G401 (cell line): ENCODE measurements around the gene EPC2. TPM values are rescaled to one million over a fixed set of nuclear protein-coding genes. Genes with fewer than 3 reads are reported as not detected.

Source experiments
- DNase-seq: peaks from one replicate; pipeline ENCODE4 v3.0.0-alpha.2; 2015; ENCODE audit warnings: low spot score
- in situ Hi-C: cut with HindIII; loops from 2 replicates; pipeline ENCODE4 v1.10.0; 2016; ENCODE audit warnings: low sequenced_read_pairs, mixed read lengths
- total RNA-seq: library from RNA; depleted of rRNA; stranded (reverse); fragments of >200 nt; shearing (Covaris generic); gene quantifications from 2 replicates; pipeline ENCODE4 v1.2.3, GENCODE V29; 2014; rRNA removed

EPC2 gene
- 10.8 and 16.7 TPM in 2 replicates for total RNA-seq

DNA sequence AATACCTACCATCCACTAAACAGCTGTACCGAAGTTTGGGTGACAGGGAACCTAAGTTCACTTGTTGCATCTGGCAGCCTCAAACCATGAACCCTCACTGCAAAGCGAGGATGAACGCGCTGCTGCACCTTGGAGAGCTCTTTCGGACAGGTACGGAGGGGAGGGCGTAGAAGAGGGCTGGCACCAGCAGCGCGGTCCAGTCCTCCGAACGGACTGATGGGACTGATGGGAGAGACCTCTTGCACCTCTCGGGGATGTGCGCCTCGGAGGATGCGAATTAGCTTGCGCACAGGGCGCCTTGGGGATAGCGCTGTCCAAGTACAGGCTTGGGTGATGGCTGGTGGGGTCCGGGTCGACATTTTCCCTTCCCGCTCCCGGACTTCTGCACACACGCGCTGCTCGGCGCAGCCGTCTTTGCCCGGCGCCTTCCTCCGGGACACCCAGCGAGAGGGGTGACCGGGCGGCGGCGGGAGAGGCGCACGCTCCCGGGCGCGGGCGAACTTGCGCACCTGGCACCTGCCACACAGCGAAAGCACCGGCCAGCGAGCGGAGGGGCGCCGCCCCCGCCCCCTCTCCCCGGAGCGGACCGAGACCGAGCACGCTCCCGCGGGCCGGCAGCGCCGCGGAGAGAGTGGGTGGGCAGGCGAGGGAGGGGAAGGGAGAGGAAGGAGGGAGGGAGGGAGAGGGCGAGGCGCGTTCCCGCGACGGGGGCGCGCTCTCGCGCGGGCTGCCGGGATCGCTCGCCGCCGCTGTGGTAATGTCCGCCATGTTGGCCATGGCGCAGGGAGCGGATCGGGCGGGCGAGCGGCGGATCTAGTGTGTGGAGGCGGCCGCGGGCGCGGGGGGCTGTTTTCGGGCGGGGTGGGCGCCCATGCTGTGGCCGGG, at the start of gene EPC2:
EPC2 (plus strand) TSS at position 754 of the 885 bp plus-strand sequence. CDS start 267 bp downstream, outside the sequence.
- peak; percentile 84 for DNase-seq
- in situ Hi-C loops: no loop called here

- no peak for DNase-seq
- in situ Hi-C loops: no loop called here
Measured at GRCh38 chr2:148596018-148596417, 48.5 kb upstream of the EPC2 start.

DNA sequence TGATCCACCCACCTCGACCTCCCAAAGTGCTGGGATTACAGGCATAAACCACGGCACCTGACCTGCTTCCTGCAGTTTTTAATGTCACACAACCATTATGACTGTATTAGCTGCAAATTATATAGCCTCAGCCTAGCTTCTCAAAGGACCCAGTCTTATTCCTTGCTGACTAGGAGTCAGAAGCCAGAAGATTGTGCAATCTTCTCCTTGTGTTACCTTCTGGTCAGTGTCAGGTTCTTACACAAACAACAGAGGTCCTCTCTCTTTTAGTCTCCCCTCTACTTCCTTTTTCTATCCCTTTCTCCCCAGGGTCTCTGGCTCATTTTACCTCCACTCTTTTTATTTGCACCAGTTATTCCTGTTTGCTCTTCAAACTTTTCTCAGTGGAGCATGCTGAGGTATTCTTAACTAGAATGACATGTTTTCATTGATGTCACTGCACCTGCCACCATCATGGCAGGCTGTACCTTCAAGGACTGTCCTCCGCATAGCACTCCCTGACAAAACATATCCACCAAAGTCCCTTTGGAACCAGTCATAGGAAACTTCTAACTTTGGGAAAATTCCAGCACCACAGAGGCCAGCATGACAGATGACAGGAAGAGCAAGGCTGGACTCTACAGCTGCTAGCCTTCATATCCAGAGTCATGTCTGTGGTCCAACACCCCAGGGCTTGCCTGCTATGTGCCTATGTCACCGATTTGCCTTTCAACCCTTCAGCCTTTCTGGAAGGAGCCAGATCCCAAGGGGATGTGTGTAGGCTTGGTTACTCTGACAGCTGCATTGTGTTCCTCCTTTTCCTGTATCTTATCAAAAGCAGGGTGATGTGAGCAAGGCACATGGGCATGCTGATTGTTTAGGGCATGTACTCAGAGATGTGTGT, 45.2 kb upstream of the EPC2 start:
- in situ Hi-C loops: no loop called here
- no peak for DNase-seq

DNA sequence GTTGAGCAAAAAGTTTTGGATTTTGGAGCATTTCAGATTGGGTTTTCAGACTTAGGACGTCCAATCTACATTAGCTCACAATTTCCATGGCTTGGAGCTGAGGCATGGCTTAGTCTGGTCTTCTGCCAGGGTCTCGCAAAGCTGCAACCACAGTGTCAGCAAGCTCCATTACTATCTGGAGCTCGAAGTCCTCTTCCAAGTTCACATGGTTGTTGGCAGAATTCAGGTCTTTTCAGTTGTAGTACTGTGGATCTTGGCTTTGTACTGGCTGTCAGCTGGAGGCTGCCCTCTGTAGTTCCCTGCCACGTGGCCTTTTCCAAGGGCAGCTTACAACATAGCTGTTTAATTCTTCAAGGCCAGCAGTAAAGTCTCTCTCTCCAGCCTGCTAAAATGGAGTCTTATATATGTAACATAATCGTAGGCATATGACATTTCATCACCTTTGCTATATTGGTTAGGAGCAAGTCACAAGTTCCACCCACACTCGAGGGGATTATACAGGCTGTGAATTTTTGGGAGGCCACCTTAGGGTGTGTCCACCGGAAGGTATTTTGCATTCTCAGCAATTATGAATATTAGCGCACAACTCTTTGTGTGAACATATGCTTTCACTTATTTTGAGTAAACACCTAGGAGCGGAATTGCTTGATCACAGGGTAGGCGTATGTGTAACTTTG, 41.5 kb upstream of the EPC2 start:
- DNase-seq: no peak
- in situ Hi-C loops: no loop called here

DNA sequence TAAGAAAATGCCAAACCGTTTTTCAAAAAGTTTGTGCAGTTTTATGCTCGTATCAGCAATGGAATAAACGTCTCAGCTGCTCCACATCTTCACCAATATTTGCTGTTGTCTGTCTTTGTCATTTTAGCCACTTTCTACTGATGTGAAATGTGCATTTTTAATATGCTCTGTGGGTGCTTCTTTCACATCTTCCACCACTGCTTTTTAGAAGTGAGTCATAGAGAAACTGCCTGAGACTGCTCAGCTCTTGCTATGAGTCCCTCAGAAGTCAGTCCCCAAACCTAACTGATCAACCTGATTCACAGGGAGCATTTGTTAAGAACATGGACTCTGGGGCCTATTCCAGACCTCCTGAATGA, 41.0 kb upstream of the EPC2 start:
- in situ Hi-C loops: no loop called here
- no peak for DNase-seq

GRCh38 chr2:148604927-148605326, 39.6 kb upstream of the EPC2 start:
- in situ Hi-C loops: no loop called here
- no peak for DNase-seq

DNA sequence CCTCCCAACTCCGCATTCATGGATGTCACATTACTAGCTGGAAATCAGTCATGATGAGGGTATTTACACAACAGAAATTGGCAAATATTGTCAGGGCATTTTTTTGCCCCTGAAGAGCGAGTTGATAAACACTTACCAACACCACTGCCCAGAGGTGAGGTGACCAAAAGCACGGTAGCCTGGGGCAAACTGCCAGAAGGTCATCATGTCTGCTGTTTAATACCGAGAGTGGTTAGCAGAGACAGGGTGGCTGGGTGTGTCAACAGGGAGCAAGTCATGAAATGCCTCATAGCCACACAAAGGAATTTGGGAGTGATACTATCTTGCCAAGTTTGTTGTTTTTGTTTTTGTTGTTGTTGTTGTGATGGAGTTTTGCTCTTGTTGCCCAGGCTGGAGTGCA, 37.0 kb upstream of the EPC2 start:
- DNase-seq: no peak
- in situ Hi-C loops: no loop called here

- no peak for DNase-seq
- in situ Hi-C loops: no loop called here
Measured at GRCh38 chr2:148613231-148614013, 31.1 kb upstream of the EPC2 start.

- in situ Hi-C loops: no loop called here
- DNase-seq: no peak
Measured at GRCh38 chr2:148614014-148614321, 30.6 kb upstream of the EPC2 start.

- in situ Hi-C loops: no loop called here
- peak; percentile 3 for DNase-seq
Measured at GRCh38 chr2:148614322-148615049, 30.1 kb upstream of the EPC2 start.

- in situ Hi-C loops: no loop called here
- DNase-seq: peak; percentile 64
Measured at GRCh38 chr2:148615381-148615841, 29.1 kb upstream of the EPC2 start.

DNA sequence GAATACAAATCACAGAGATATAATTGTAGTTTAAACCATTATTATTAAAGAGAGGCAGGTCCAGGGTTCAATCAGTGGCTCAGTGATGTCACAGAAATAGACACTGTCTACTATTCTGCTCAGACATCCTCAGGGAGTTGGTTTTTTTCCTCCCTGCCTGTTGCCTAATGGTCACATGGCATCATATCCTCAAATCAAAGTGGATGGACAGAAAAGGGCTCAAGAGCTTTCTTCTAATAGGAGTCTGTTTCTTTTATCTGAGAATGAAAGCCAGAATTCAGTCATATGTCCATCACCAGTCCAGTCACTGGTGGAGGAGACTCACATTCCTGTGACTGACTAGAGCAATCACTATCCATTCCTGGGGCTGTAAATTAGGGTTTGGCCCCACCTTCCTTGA, 27.9 kb upstream of the EPC2 start:
- no peak for DNase-seq
- in situ Hi-C loops: no loop called here

- no peak for DNase-seq
- in situ Hi-C loops: no loop called here
Measured at GRCh38 chr2:148617219-148617618, 27.3 kb upstream of the EPC2 start.

GRCh38 chr2:148619560-148620195, 24.9 kb upstream of the EPC2 start:
- no peak for DNase-seq
- in situ Hi-C loops: no loop called here

DNA sequence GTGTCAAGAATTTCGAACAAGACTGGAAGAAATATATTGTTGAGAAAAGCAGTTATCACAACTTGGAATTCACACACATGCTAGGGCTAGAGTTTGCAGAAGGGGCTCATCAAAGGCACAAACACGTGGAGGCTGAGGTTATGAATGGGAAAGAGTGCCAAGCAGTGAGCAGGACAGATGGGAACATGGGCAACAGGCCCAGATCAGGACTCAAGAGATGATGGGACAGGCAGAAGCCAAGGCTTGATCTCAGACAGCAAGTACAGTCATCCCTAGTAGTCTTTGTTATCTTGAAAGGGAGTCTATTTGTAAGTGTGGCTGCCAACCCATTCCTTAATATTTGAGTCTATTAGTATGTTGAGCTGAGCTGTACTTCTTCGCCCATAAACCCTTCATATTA, 22.2 kb upstream of the EPC2 start:
- peak; percentile 89 for DNase-seq
- in situ Hi-C loops: no loop called here

- in situ Hi-C loops: no loop called here
- no peak for DNase-seq
Measured at GRCh38 chr2:148623086-148623485, 21.5 kb upstream of the EPC2 start.

DNA sequence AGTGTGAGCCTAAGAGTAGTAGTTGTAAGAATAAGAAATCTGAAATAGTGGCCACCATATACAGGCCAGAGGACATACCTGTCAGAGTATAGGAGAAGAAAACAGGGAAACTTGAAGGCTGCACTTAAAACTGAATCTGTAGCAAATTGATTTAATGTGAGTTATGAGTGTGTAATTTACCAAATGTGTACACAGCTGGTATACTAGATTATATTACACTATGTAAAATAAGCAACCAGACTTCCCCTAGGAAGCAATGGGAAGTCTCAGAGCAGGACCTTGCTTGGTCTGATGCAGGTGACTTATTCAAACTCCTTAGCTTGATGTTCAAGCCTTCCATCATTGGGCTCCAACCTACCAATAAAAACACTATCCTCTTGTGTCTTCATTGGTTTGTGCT, 17.3 kb upstream of the EPC2 start:
- in situ Hi-C loops: no loop called here
- no peak for DNase-seq

DNA sequence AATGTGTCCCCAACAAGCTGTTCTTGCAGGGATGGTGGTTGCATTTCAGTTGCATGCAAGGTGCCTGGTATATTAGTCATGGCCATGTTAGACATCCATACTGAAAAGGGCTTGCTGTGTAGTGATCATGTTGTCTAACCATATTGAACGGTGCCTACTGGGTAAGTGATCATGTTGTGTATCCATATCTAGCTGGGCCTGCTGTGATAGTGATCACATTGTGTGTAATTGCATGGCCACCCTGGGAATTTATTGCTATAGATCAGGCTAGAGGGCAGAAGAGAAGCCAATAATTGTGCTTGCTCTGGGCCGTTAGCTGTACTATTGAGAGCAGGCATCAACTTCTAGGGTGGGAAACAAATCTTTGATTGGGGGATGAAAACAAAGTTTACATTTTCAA, 9.8 kb upstream of the EPC2 start:
- DNase-seq: no peak
- in situ Hi-C loops: no loop called here
